HG03135 (cell line): ENCODE measurements around the gene PTPRN2.
"Not testable (repeated sequence)": the region's sequence is repeated elsewhere in the genome, so short reads cannot be mapped to it uniquely, and the experiment has no call there.

Source experiments
- ATAC-seq: cut with Tn5 transposase; IDR thresholded peaks from one replicate; pipeline ENCODE4 v1.9.1; 2021; ENCODE audit warnings: mild to moderate bottlenecking, moderate library complexity; ENCODE audit not compliant: unreplicated experiment

The PTPRN2 gene

DNA sequence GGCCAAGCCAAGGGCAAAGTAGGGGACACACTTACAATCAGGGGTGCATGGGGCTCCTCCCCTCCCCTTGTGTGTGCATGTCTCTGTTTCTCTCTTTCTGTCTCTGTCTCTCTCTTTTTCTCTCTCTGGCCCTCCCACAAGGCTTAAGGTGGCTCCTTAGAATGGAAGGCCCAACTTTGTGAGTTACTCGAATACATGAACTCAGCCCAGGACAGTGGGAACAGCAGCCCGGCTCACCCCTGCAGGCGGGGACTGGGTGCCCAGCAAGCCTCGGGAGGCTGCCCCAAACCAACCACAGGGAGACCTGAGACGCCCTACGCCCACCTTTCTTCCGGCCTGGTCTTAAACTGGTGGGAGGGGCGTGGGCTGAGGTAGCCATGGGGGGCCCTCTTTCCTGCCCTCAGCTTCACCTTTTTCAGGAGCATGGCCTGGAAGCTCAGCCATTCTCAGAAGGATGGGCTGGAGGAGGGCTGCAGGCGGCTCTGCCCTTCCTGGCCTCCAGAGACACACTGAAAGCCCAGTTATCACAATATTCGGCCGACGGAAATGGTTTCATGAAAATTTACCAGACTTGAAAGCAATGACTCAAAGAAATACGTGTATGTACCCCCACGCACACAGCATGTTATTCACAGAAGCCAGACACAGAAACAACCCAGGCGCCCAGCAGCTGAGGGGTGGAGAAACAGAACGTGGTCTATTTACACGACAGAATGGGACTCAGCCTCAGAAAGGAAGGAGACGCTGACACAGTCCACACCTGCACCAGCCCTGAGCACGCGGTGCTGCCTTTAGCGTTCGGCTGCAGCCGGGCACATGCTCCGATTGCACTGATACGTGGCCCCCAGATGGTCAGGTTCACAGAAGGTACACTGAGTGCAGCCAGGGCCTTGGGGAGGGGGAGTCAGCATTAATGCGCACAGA is 229.5 kb downstream of the PTPRN2 start:
- no peak for ATAC-seq

DNA sequence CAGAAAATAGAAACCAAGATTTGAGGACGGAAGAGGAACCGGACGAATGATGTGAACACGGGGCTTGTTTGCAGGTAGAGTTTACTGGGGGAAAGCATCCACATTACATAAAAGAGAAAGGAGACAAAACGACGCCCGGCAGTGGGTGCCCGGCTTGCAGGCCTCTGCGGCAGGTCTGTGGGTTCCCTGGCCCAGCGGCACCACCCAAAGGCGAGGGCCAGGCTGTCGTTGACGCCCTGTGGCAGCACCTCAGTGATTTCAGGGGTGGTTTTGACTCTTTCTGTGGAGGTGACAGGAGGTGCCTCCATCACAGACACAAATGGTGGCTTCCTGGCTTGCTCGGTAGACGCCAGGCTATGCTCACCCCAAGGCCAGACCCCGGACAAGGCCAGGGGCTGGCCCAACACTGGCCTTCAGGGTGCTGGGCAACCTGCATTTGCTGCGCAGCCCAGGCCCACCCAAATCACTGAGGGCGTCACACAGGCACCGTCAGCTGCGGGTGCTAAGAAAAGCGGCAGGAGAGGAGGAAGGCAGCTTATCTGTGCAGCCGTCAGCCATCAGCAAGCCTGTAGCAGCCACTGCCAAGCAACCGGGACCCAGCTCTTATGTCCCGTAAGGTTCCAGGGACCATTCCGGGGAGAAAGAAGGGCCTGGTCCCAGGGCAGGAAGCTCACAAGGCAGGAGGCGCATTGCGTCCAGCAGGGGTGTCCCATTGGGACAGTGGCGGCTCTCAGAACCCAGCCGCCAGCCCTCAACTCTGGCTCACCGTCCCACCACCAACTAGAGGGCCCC is 230.3 kb downstream of the PTPRN2 start:
- no peak for ATAC-seq

DNA sequence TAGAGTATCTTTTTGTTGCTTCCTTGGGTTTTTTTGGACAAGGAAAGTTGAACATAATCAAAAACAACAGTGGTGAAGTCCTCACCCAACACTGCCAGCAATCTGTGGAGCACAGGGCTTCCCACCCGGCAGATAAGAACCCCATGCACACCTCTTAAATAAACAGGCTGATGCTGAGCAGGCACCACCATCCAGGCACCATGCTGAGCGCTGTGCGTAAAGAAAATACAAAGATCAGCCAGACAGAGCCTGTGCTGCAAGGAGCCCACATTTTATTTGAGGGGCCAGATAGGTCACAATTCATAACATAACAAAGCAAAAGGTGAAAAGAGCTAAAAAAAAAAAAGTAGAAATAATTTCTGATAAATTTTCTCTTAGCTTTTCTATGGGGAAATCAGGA is 231.2 kb downstream of the PTPRN2 start:
- ATAC-seq, result no peak

DNA sequence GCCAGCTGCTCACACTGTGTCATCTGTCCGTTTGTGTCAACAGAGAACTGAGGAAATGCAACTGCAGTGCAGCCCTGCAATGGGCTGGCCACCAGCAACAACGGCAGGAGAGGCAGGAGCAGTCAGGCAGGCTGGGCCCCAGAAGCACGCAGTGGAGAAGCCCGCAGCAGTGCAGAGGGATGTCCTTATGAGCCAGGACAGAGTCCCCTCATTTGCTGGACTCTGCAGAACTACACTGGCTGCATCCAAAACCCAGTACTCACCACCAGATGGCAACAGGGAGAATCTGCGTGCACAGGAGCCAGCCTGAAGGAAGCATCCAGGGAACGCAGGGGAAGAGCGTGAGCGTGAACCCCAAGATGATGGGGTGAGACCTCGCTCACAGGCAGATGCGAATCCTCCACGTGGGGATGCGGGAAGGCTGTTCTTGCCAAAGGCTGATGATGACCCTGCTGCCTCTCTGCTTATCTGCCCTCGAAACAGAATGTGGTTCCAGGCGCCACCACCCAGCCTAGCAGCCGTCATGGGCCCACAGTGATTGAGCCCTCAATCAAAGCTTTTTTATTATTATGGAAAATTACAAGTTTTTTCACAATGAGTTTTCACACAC is 232.1 kb downstream of the PTPRN2 start:
- ATAC-seq, result no peak

DNA sequence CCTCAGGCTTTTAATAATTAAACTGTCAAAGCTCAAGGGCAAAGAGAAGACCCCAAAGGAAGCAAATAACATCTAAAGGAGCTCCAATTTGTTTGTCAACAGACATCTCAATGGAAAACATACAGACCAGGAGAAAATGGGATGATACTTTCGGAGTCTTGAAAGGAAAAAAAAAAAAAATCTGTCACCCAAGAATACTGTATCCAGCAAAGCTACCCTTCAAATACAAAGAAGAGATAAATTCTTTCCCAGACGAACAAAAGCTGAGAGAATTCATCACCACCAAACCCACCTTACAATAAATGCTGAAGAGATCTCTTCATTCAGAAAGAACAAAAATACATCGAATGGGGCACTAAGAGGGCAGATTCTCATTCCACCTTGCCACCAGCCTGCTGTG is 232.8 kb downstream of the PTPRN2 start:
- no peak for ATAC-seq

DNA sequence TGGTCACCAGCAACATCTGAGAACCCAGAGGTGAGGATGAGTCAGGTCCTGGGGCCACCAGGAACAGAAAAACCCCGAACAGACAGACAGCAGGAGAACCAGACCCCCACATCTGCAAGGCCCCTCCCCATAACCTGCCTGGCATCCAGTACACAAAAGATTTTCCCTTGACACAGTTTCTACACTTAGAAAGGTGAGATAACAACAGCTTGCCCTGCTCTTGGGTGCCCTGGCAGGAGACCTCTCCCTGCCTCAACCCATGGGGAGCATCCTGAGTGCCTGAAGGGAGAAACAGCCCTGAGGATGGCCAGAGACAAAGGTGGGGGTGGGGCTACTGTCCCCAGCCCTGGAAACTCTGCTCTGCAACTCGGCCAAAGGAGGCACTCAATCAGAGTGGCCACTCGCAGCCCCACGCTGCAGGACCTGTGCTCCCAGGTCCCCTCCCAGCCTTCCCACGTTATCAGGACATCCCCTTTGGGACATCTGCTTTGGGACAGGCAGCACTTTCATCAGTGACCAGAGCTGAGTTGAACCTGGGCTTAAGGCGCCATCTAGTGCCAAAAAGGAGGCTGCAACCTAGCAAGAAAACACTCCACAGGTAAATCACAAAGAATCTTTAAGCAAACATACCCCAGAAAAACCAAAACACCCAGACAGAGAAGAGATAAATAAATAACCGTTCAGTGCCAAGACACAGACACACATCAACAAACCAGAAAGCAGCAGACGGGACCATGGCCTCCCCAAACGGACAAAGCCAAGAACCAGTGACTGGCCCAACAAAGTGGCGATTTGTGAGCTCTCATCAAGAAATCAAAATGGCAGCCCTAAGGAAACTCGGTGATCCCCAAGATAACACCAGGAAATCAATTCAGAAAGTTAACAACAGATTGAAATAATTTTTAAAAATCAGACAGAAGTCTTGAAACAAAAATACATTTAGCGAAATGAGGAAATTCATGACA is 233.7 kb downstream of the PTPRN2 start:
- no peak for ATAC-seq

DNA sequence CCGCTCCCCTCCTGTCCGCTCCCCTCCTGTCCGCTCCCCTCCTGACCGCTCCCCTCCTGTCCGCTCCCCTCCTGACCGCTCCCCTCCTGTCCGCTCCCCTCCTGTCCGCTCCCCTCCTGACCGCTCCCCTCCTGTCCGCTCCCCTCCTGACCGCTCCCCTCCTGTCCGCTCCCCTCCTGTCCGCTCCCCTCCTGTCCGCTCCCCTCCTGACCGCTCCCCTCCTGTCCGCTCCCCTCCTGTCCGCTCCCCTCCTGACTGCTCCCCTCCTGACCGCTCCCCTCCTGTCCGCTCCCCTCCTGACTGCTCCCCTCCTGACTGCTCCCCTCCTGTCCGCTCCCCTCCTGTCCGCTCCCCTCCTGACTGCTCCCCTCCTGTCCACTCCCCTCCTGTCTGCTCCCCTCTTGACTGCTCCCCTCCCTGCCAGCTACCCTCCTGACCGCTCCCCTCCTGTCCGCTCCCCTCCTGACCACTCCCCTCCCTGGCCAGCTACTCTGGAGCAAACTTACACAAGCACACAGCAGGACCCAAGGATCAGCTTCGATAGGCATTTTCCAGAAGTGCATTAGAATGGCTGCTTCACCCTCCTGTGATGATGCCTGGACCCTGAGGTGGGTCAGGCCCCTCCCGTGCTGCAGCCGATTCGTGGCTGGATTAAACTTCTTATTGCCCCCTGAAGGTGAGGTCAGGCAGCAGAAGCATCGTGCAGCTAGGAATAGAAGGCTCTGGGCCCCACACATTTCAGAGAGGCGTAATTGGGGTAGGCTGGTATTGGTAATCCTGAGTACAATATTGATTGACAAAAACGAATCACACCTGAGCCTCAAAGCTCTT is 235.5 kb downstream of the PTPRN2 start:
- not testable (repeated sequence) for ATAC-seq

DNA sequence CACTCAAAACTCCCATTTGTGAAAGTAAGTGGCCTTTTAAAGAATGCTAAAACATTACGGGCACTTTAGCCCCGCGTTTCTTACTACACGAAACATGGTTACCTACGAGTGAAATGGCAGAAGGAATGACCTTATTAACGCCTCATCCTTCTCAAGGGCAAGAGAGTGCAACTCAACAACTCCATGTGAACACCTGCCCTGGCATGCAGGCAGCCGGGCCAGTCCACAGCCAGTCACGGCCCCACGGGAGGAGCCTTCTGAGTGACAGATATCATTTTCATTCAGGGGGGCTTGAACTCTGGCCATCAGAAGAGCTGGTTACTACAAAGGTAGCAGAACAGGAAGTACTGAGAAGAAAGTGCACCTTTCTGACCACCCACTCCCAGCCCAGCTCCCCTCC is 236.1 kb downstream of the PTPRN2 start:
- no peak for ATAC-seq

DNA sequence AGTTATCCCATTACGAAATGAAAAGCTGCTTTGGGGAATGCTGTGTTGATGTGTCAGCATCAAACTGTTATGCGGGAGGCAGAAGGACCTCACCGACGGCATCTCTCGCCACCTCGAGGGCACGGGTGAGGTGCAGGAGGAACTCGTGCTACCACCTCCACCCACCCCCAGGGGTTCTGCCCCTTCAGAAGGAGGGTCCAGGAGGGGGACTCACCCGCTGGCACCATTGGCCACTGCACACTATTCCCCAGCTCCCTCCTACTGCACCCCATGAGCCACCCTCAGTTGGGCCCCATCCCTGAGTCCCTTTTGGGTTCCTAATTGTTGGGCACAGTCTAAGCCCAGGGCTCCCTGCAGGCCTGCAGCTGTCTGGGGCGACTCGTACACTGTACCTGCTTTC is 236.6 kb downstream of the PTPRN2 start:
- no peak for ATAC-seq

DNA sequence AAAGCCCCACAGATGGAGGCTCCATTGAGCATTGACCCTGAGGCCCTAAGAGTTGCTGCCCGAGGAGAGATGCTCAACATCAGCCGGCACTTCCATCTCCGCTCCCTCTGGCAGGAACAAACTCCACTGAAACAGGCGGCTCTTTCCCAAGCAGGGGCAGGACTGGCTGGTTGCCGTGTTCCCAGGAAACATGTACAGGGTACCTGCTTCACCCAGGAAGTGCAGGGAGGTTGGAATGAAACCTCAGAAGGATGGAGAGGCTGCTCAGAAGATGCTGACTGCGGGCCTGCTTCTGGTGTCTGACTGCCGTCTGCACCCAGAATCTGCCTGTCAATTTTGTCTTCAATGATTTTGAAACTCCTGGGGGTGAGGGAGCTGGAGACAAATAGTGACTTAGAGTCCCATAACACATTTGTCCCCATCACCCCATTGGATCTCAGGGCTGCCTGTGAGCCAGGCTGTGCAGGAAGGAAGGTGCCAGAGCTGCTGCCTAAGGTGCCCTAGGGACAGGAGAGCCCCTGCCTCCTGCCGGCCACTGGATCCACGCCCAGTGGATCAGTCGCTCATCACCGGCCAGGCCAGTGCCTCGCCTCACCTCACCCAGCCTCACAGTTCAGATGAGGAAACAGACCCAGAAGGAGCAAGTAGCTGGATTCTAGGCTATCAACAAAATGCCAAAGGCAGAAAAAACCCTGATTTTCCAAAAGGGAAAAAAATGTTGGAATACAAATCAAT is 237.3 kb downstream of the PTPRN2 start:
- no peak for ATAC-seq

DNA sequence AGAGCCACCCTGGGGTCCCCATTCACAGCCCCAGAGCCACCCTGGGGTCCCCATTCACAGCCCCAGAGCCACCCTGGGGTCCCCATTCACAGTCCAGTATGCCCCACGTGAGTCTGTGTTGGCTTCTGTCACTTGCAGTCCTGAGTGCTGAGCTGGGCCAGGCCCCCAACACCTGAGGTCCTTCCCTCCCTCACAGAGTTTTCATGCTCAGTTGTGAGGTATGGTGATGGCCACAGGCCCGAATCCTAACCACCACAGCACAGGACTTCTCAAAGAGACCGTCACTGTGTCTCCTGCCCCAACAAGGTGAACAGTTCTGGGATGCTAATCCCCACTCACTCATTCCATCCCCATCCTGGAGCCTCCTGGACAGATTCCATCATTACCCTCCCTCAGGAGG is 239.2 kb downstream of the PTPRN2 start:
- no peak for ATAC-seq

DNA sequence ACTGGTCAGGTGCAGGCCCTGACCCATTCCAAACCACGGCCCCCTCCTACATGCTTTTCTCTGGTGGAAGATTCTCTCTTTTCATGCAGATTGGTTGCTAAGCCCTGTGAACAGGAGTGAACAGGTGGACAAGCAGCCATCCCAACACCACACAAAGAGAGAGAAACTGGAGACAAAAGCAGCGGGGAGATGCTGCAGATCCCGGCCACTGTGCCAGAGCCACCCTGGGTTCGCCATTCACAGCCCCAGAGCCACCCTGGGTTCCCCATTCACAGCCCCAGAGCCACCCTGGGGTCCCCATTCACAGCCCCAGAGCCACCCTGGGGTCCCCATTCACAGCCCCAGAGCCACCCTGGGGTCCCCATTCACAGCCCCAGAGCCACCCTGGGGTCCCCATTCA is 239.6 kb downstream of the PTPRN2 start:
- ATAC-seq, result not testable (repeated sequence)

DNA sequence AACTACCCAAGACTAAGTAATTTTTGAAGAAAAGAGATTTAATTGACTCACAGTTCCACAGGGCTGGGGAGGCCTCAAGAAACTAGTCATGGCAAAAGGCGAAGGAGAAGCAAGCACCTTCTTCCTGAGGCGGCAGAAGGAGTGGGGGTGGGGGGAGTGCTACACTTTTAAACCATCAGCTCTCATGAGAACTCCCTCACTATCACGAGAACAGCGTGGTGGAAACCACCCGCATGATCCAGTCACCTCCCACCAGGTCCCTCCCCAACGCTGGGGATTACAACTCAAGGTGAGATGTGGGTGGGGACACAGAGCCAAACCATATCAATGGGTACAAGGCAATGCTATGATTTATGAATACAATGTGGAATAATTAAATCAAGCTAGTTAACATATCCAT is 241.9 kb downstream of the PTPRN2 start:
- ATAC-seq, result no peak

DNA sequence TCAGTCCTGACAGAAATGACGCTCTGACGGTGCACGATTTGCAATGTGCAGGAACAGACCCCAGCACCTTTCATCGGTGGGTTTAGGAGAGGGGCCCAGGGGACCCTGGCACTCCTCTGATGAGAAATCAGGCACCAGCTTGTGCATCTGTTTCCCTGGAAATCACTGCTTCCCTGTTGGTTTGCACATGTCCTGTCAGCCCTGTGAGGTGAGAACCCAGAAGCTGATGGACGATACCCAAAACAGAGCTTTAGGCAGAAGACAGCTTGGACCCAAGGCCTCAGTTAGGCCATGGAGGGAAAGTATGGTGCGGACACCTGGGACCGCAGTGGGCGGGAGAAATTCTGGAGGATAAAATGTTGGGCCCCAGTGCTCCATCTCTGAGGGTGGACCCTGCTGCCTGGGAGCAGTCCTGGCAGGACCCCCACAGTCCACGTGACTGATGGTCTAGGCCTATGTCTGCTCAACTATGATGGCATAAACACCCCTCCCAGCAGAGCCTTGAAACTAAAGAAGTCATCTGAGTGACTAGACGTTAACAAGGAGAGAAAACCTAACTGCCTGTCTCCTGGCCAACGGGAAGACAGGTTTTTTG is 242.8 kb downstream of the PTPRN2 start:
- no peak for ATAC-seq

DNA sequence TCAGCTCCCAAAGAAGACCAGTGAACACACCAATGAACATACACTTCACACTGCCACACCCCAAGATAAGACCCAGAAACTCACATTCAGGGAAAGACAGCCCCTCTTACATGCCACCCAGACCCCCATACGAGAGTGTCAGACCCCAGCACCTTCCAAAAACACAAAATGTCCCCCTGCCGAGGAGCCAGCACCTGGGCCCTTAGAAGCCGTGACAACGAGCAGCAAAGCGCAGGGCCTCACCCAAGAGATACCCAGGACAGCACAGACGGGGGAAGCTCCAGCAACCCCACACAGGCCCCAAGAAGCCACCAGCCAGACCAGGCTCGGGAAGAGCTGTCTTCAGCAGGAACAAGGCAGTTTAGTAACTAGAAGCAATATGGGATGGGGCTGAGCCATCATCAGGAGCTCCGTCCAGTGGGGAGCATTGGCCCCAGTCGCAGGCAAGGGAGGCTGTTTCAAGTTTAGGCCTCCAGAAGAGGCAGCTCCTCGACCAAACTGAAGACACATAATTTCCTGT is 243.6 kb downstream of the PTPRN2 start:
- ATAC-seq, result no peak

DNA sequence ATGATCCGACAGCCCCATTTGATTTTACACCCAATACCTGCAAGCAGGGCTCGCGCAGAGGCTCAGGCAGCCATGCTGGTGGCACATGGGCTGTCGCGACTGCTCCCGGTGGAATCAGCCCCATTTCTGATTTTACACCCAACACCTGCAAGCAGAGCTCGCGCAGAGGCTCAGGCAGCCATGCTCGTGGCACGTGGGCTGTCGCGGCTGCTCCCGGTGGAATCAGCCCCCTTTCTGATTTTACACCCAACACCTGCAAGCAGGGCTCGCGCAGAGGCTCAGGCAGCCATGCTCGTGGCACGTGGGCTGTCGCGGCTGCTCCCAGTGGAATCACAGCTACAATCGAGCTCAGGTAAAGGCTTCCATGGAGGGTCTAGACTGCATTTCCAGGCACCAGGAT is 244.1 kb downstream of the PTPRN2 start:
- ATAC-seq, result no peak

DNA sequence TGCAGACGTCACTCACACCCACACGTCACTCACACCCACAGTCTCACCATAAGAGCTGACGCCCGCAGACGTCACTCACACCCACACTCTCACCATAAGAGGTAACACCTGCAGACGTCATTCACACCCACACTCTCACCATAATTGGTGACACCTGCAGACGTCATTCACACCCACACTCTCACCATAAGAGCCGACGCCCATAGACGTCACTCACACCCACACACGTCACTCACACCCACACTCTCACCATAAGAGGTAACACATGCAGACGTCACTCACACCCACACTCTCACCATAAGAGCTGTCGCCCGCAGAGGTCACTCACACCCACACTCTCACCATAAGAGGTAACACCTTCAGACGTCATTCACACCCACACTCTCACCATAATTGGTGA is 246.5 kb downstream of the PTPRN2 start:
- ATAC-seq, result not testable (repeated sequence)

DNA sequence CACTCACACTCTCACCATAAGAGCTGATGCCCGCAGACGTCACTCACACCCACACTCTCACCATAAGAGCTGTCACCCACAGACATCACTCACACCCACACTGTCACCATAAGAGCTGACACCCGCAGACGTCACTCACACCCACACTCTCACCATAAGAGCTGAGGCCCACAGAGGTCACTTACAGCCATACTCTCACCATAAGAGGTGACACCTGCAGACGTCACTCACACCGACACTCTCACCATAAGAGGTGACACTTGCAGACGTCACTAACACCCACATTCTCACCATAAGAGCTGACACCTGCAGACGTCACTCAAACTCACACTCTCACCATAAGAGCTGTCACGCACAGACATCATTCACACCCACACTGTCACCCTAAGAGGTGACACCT is 250.7 kb downstream of the PTPRN2 start:
- ATAC-seq, result not testable (repeated sequence)
